DMS153 (cell line): ENCODE results near the gene LGALS7B.
"Not testable (repeated sequence)": the region's sequence is repeated elsewhere in the genome, so short reads cannot be mapped to it uniquely, and the experiment has no call there.

Experiments used
- DNase-seq: peaks from one replicate; lab custom pipeline; 2025; lab: John Stamatoyannopoulos, UW

LGALS7B gene

GRCh38 chr19:38770228-38770948, 18.6 kb upstream of the LGALS7B start:
- DNase-seq = not testable (repeated sequence)

GRCh38 chr19:38770949-38771275, 18.1 kb upstream of the LGALS7B start:
- DNase-seq = not testable (repeated sequence)

GRCh38 chr19:38771569-38771968, 17.4 kb upstream of the LGALS7B start:
- DNase-seq = not testable (repeated sequence)

GRCh38 chr19:38773469-38774177, 15.4 kb upstream of the LGALS7B start, which contains the start of gene LGALS7:
LGALS7 (minus strand) TSS chr19:38773517; CDS start chr19:38773492, 25 bp downstream.
- no peak for DNase-seq

GRCh38 chr19:38774181-38774950, 14.6 kb upstream of the LGALS7B start:
- no peak for DNase-seq

- DNase-seq = no peak
Observed at GRCh38 chr19:38778733-38779132, 10.3 kb upstream of the LGALS7B start.

- DNase-seq = no peak
Observed at GRCh38 chr19:38780443-38780842, 8.6 kb upstream of the LGALS7B start.

GRCh38 chr19:38781058-38781457, 7.9 kb upstream of the LGALS7B start:
- DNase-seq = no peak

- DNase-seq = not testable (repeated sequence)
Observed at GRCh38 chr19:38782212-38782611, 6.8 kb upstream of the LGALS7B start.

- no peak for DNase-seq
Observed at GRCh38 chr19:38784224-38784623, 4.8 kb upstream of the LGALS7B start.

GRCh38 chr19:38785187-38785699, 3.8 kb upstream of the LGALS7B start:
- no peak for DNase-seq

- not testable (repeated sequence) for DNase-seq
Observed at GRCh38 chr19:38786061-38786460, 2.9 kb upstream of the LGALS7B start.

- no peak for DNase-seq
Observed at GRCh38 chr19:38786572-38787265, 2.3 kb upstream of the LGALS7B start.

- DNase-seq = not testable (repeated sequence)
Observed at GRCh38 chr19:38790507-38791403, 1.8 kb downstream of the LGALS7B start.

GRCh38 chr19:38791451-38792064, 2.6 kb downstream of the LGALS7B start:
- not testable (repeated sequence) for DNase-seq

GRCh38 chr19:38792250-38793111, 3.5 kb downstream of the LGALS7B start:
- DNase-seq = no peak

GRCh38 chr19:38793177-38793576, 4.2 kb downstream of the LGALS7B start:
- DNase-seq = no peak

GRCh38 chr19:38793671-38794070, 4.7 kb downstream of the LGALS7B start:
- no peak for DNase-seq

- DNase-seq = no peak
Observed at GRCh38 chr19:38795549-38795948, 6.5 kb downstream of the LGALS7B start.
